ENCODE measurements around the gene CELF3. TPM values are rescaled to one million over a fixed set of nuclear protein-coding genes. Genes with fewer than 3 reads are reported as not detected.
A peak's percentile ranks its signal among the peaks of the same experiment; 100 is the strongest.

CELF3 gene
- total and polyA plus RNA-seq, 9 of the 15 experiments (the other 6 are each of a cell fraction or from before 2014, with no cell fraction given), result not detected

GRCh38 chr1:151714820-151715725, 1.5 kb downstream of the CELF3 start (continued):
- TF ChIP-seq ZNF778 (CRISPR knock-in tag; IDR thresholded peaks at IDR 0.05) (no peak), KLF6 (CRISPR knock-in tag; IDR thresholded peaks at IDR 0.05; ENCODE audit: borderline replicate concordance) (no peak), FOXJ2 (tag; IDR thresholded peaks at IDR 0.05) (no peak), HDAC8 (tag; IDR thresholded peaks at IDR 0.05) (no peak), GATA2 (CRISPR knock-in tag; IDR thresholded peaks at IDR 0.05) (peak; percentile 95), HMG20B (CRISPR knock-in tag; IDR thresholded peaks at IDR 0.05) (no peak), MIER1 (IDR thresholded peaks at IDR 0.05; ENCODE audit: low read depth) (peak; percentile 86), PATZ1 (CRISPR knock-in tag; IDR thresholded peaks at IDR 0.05; ENCODE audit: borderline replicate concordance) (no peak), USF1 (CRISPR knock-in tag; IDR thresholded peaks at IDR 0.05) (no peak), TAF15 (IDR thresholded peaks at IDR 0.05; ENCODE audit: low read depth, low read length) (no peak), BRCA1 (IDR thresholded peaks at IDR 0.05) (no peak), BRCA1 (CRISPR knock-in tag; IDR thresholded peaks at IDR 0.05) (no peak), TFAP4 (CRISPR knock-in tag; IDR thresholded peaks at IDR 0.05; ENCODE audit: borderline replicate concordance) (peak; percentile 83), RNF2 (IDR thresholded peaks at IDR 0.05) (no peak), ATF3 (IDR thresholded peaks at IDR 0.05) (peak; percentile 42; the same call in 1 of the 2 replicates), ATF3 (CRISPR knock-in tag; conservative IDR thresholded peaks at IDR 0.05) (no peak), PHF8 (IDR thresholded peaks at IDR 0.05; ENCODE audit: borderline replicate concordance, low read length) (no peak), RAD51 (IDR thresholded peaks at IDR 0.05; ENCODE audit: borderline replicate concordance, low read depth) (no peak), MLLT1 (IDR thresholded peaks at IDR 0.05) (peak in 1 of 2 experiments; percentile 55; a peak in 2 of 4 replicates), NFIC (IDR thresholded peaks at IDR 0.05) (peak; percentile 88), ZNF644 (tag; IDR thresholded peaks at IDR 0.05; ENCODE audit: low read depth) (peak; percentile 89)
